ENCODE data around the gene COPG1.

DNA sequence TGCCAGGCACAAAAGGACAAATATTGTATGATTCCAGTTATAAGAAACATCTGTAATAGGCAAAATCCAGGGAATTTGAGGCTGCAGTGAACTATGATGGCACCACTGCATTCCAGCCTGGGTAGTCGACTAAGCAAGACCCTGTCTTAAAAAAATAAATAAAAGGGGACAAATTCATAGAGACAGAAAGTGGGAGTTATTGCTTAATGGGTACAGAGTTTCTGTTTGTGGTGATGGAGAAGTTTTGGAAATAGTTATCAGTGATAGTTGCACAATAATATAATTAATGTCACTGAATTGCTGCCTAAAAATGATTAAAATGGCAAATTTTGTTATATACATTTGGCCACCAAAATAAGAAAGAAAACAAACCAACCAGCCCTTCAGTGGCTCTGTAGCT, 38.1 kb upstream of the COPG1 start:
- TF ChIP-seq CTCF (IDR thresholded peaks at IDR 0.05 in 2 of 3, conservative IDR thresholded peaks at IDR 0.05 in 1 of 3; ENCODE audit: control insufficient read depth in 2 of 3, extremely low read depth in 1 of 3, insufficient read depth in 1 of 3, low read depth in 3 of 3, low read length in 3 of 3) (no peak), POLR2AphosphoS5 (IDR thresholded peaks at IDR 0.05; ENCODE audit: low read length) (no peak), CBX3 (IDR thresholded peaks at IDR 0.05; ENCODE audit: borderline replicate concordance, low read depth) (no peak)
